OCI-LY1 (cell line): ENCODE results near the gene TIMM44.

Source experiments
- CTCF ChIP-seq: fragments of 200-600 bp; sonication (generic), shearing (Covaris generic); IDR thresholded peaks from 2 replicates; pipeline ENCODE4 v1.5.1; 2017; ENCODE audit warnings: mild to moderate bottlenecking, antibody characterized with exemption, low read length, moderate library complexity, mixed read lengths
- EZH2 ChIP-seq: fragments of 200-600 bp; sonication (generic), shearing (Covaris generic); IDR thresholded peaks from 2 replicates; pipeline ENCODE4 v1.8.0; 2017; ENCODE audit warnings: borderline replicate concordance, mixed run types, mild to moderate bottlenecking, antibody characterized with exemption, low read length, moderate library complexity, mixed read lengths

GRCh38 chr19:7934766-7935165 lies 8.7 kb downstream of the TIMM44 start:
- no peak for TF ChIP-seq CTCF
- no peak for TF ChIP-seq EZH2
